Adipocyte (in vitro differentiated cells): ENCODE measurements around the gene LIF.
A peak's percentile ranks its signal among the peaks of the same experiment; 100 is the strongest.

ENCODE experiments used
- DNase-seq: peaks from one replicate; pipeline ENCODE4 v3.0.0-alpha.2; 2015; ENCODE audit warnings: low read depth
- H3K27me3 ChIP-seq: replicated peaks from 2 replicates; pipeline ENCODE4 v1.7.0; 2013; ENCODE audit warnings: mild to moderate bottlenecking, low read length, moderate library complexity; ENCODE audit not compliant: control insufficient read depth, insufficient read depth
- H3K36me3 ChIP-seq: 2 replicates; pipeline ENCODE4 v1.7.0; 2013; ENCODE audit warnings: low read length, mild to moderate bottlenecking, moderate library complexity; ENCODE audit not compliant: control insufficient read depth, insufficient read depth, severe bottlenecking
- H3K4me1 ChIP-seq: 2 replicates; pipeline ENCODE4 v1.7.0; 2013; ENCODE audit warnings: mild to moderate bottlenecking, low read length, moderate library complexity; ENCODE audit not compliant: control insufficient read depth, insufficient read depth
- H3K4me3 ChIP-seq: 2 replicates; pipeline ENCODE4 v1.7.0; 2013; ENCODE audit warnings: mild to moderate bottlenecking, low read length, moderate library complexity
- H3K9ac ChIP-seq: 2 replicates; pipeline ENCODE4 v1.7.0; 2013; ENCODE audit warnings: mild to moderate bottlenecking, low read length, moderate library complexity
- H3K9me3 ChIP-seq: 2 replicates; pipeline ENCODE4 v1.7.0; 2013; ENCODE audit warnings: mild to moderate bottlenecking, low read length, moderate library complexity; ENCODE audit not compliant: control insufficient read depth

LIF gene

GRCh38 chr22:30228509-30229359, 17.8 kb downstream of the LIF start:
- DNase-seq, result peak; percentile 49

GRCh38 chr22:30227438-30228228, 18.9 kb downstream of the LIF start:
- DNase-seq, result no peak
- no peaks in the 10 kb centered on the region for H3K27me3 ChIP-seq
- no peaks in the 10 kb centered on the region for H3K36me3 ChIP-seq
- H3K4me3 ChIP-seq, result no peak overlapping the region
- no peaks in the 10 kb centered on the region for H3K4me1 ChIP-seq
- H3K9me3 ChIP-seq, result peaks cover 8% of the 10 kb centered on the region
- no peak overlapping the region for H3K9ac ChIP-seq

More at GRCh38 chr22:30228509-30229359, 17.8 kb downstream of the LIF start:
- no peak overlapping the region for H3K9ac ChIP-seq
- H3K36me3 ChIP-seq, result no peaks in the 10 kb centered on the region
- no peak overlapping the region for H3K4me3 ChIP-seq
- no peaks in the 10 kb centered on the region for H3K27me3 ChIP-seq
- no peaks in the 10 kb centered on the region for H3K4me1 ChIP-seq
- H3K9me3 ChIP-seq, result peaks cover 8% of the 10 kb centered on the region

GRCh38 chr22:30226192-30226832, 20.2 kb downstream of the LIF start:
- Histone ChIP-seq H3K9me3 (peaks cover 8% of the 10 kb centered on the region), H3K36me3 (no peaks in the 10 kb centered on the region), H3K9ac (no peak overlapping the region), H3K4me1 (no peaks in the 10 kb centered on the region), H3K4me3 (no peak overlapping the region), H3K27me3 (peaks cover 9% of the 10 kb centered on the region)
- no peak for DNase-seq

GRCh38 chr22:30225220-30225927, 21.2 kb downstream of the LIF start:
- Histone ChIP-seq H3K27me3 (peaks cover 12% of the 10 kb centered on the region), H3K4me3 (no peak overlapping the region), H3K36me3 (no peaks in the 10 kb centered on the region), H3K9ac (no peak overlapping the region), H3K4me1 (no peaks in the 10 kb centered on the region), H3K9me3 (peaks cover 8% of the 10 kb centered on the region)
- DNase-seq, result no peak

- peak; percentile 74 for DNase-seq
- no peak overlapping the region for H3K9ac ChIP-seq
- peaks cover 12% of the 10 kb centered on the region for H3K27me3 ChIP-seq
These were observed 22.2 kb downstream of the LIF start for GRCh38 chr22:30224161-30224857.

GRCh38 chr22:30223303-30223702, 23.3 kb downstream of the LIF start:
- H3K9me3 ChIP-seq, result peaks cover 8% of the 10 kb centered on the region
- H3K36me3 ChIP-seq, result no peaks in the 10 kb centered on the region
- DNase-seq, result no peak
- H3K27me3 ChIP-seq, result peaks cover 12% of the 10 kb centered on the region
- H3K4me3 ChIP-seq, result no peak overlapping the region
- H3K9ac ChIP-seq, result no peak overlapping the region
- H3K4me1 ChIP-seq, result no peaks in the 10 kb centered on the region

More at GRCh38 chr22:30224161-30224857, 22.2 kb downstream of the LIF start:
- no peaks in the 10 kb centered on the region for H3K36me3 ChIP-seq
- H3K4me3 ChIP-seq, result no peak overlapping the region
- H3K4me1 ChIP-seq, result no peaks in the 10 kb centered on the region
- H3K9me3 ChIP-seq, result peaks cover 8% of the 10 kb centered on the region

- Histone ChIP-seq H3K9ac (no peak overlapping the region), H3K27me3 (peaks cover 12% of the 10 kb centered on the region)
These were observed 24.2 kb downstream of the LIF start for GRCh38 chr22:30222321-30222720.

GRCh38 chr22:30221121-30221992, 25.2 kb downstream of the LIF start:
- Histone ChIP-seq H3K27me3 (peaks cover 12% of the 10 kb centered on the region), H3K4me3 (no peak overlapping the region), H3K9me3 (peaks cover 8% of the 10 kb centered on the region), H3K36me3 (no peaks in the 10 kb centered on the region), H3K9ac (no peak overlapping the region), H3K4me1 (peaks cover 8% of the 10 kb centered on the region)
- no peak for DNase-seq

More at GRCh38 chr22:30222321-30222720, 24.2 kb downstream of the LIF start:
- DNase-seq, result no peak
- H3K4me1 ChIP-seq, result peaks cover 8% of the 10 kb centered on the region
- peaks cover 8% of the 10 kb centered on the region for H3K9me3 ChIP-seq
- H3K36me3 ChIP-seq, result no peaks in the 10 kb centered on the region
- H3K4me3 ChIP-seq, result no peak overlapping the region

GRCh38 chr22:30220338-30221012, 26.1 kb downstream of the LIF start:
- Histone ChIP-seq H3K36me3 (no peaks in the 10 kb centered on the region), H3K9ac (no peak overlapping the region), H3K4me1 (peaks cover 8% of the 10 kb centered on the region), H3K27me3 (peaks cover 12% of the 10 kb centered on the region), H3K4me3 (no peak overlapping the region), H3K9me3 (peaks cover 5% of the 10 kb centered on the region)
- DNase-seq, result no peak
